HEK293T (cell line): ENCODE measurements around the gene GLI1.

ENCODE experiments used
- ARNT ChIP-seq: fragments of 450-650 bp; IDR thresholded peaks from 2 replicates; pipeline ENCODE4 v1.6.1; 2017; ENCODE audit warnings: mild to moderate bottlenecking
- BHLHE40 ChIP-seq: fragments of 450-650 bp; IDR thresholded peaks from 2 replicates; pipeline ENCODE4 v1.6.1; 2016; ENCODE audit warnings: mild to moderate bottlenecking, moderate library complexity, borderline replicate concordance
- ELF4 ChIP-seq: fragments of 450-650 bp; IDR thresholded peaks from 2 replicates; pipeline ENCODE4 v1.6.1; 2017; ENCODE audit warnings: antibody characterized with exemption
- FOXA1 ChIP-seq: fragments of 450-650 bp; IDR thresholded peaks from 2 replicates; pipeline ENCODE4 v1.6.1; 2016; ENCODE audit warnings: mild to moderate bottlenecking
- FOXM1 ChIP-seq: fragments of 450-650 bp; IDR thresholded peaks from 2 replicates; pipeline ENCODE4 v1.6.1; 2017; ENCODE audit warnings: mild to moderate bottlenecking, borderline replicate concordance
- HDGF ChIP-seq: fragments of 450-650 bp; IDR thresholded peaks from 2 replicates; pipeline ENCODE4 v1.6.1; 2017; ENCODE audit warnings: antibody characterized with exemption, borderline replicate concordance
- L3MBTL2 ChIP-seq: fragments of 450-650 bp; conservative IDR thresholded peaks from 2 replicates; pipeline ENCODE4 v1.6.1; 2016; ENCODE audit warnings: mild to moderate bottlenecking
- LEF1 ChIP-seq: fragments of 450-650 bp; IDR thresholded peaks from 2 replicates; pipeline ENCODE4 v1.6.1; 2017; ENCODE audit warnings: mild to moderate bottlenecking, borderline replicate concordance
- NFRKB ChIP-seq: fragments of 450-650 bp; IDR thresholded peaks from 2 replicates; pipeline ENCODE4 v1.6.1; 2016; ENCODE audit warnings: mild to moderate bottlenecking, moderate library complexity
- SP1 ChIP-seq: fragments of 450-650 bp; IDR thresholded peaks from 2 replicates; pipeline ENCODE4 v1.6.1; 2017
- SUZ12 ChIP-seq: fragments of 450-650 bp; IDR thresholded peaks from 2 replicates; pipeline ENCODE4 v1.6.1; 2016; ENCODE audit warnings: mild to moderate bottlenecking
- TARDBP ChIP-seq: fragments of 450-650 bp; IDR thresholded peaks from 2 replicates; pipeline ENCODE4 v1.6.1; 2016
- ZNF384 ChIP-seq: fragments of 450-650 bp; IDR thresholded peaks from 2 replicates; pipeline ENCODE4 v1.6.1; 2016

- no peak for TF ChIP-seq ELF4
- no peak for TF ChIP-seq TARDBP
- no peak for TF ChIP-seq FOXA1
- TF ChIP-seq BHLHE40 = no peak
- no peak for TF ChIP-seq FOXM1
- TF ChIP-seq HDGF = no peak
- no peak for TF ChIP-seq NFRKB
- TF ChIP-seq ZNF384 = no peak
- TF ChIP-seq SP1 = no peak
- no peak for TF ChIP-seq LEF1
- no peak for TF ChIP-seq L3MBTL2
- no peak for TF ChIP-seq ARNT
- no peak for TF ChIP-seq SUZ12
Observed at GRCh38 chr12:57483466-57483865, 23.9 kb downstream of the GLI1 start.
